Endothelial cell of umbilical vein (primary cell): Measurements from ENCODE around the gene ATG7. TPM values are rescaled to one million over a fixed set of nuclear protein-coding genes. Genes with fewer than 3 reads are reported as not detected.

Experiments
- BruUV-seq: library from RNA; stranded (reverse); fragments of 400-500 nt; replicated peaks from 2 replicates; lab custom pipeline; 2021; lab: Mats Ljungman, UMichigan
- CTCF ChIA-PET: fragments of 300-600, 350-600 bp; sonication (Branson Sonifier 250); formaldehyde crosslinking; loops from one replicate; lab custom pipeline; 2021; ENCODE audit warnings: antibody characterized with exemption, inconsistent platforms; lab: Charles Lee
- POLR2A ChIA-PET: fragments of 300-600, 350-600 bp; sonication (Branson Sonifier 250); formaldehyde crosslinking; loops from one replicate; lab custom pipeline; 2021; ENCODE audit warnings: antibody characterized with exemption, inconsistent platforms; lab: Charles Lee
- DNase-seq: peaks from one replicate; pipeline ENCODE4 v3.0.0-alpha.2; 2011; ENCODE audit warnings: low read depth, low spot score
- FAIRE-seq: peaks from 2 replicates; lab custom pipeline; 2011; peaks lifted over from hg19 to GRCh38; lab: Jason Lieb, UNC
- H2AFZ ChIP-seq: 2 replicates; pipeline ENCODE4 v1.6.0; 2012; ENCODE audit warnings: low read depth, low read length, control low read depth, inconsistent platforms
- H3K27ac ChIP-seq: 2 replicates; pipeline ENCODE4 v1.5.1; 2011; ENCODE audit warnings: low read depth, mild to moderate bottlenecking, control low read depth, low read length, moderate library complexity; ENCODE audit not compliant: insufficient read depth
- H3K27me3 ChIP-seq, 2 experiments: 2 replicates each; pipeline versions ENCODE4 v1.6.0 to v1.6.1; 2011; ENCODE audit warnings: low read length in 2 of 2, mixed read lengths in 1 of 2; ENCODE audit not compliant: control insufficient read depth in 2 of 2, insufficient read depth in 2 of 2
- H3K36me3 ChIP-seq, 2 experiments: 2 replicates in 1 of 2; 3 replicates in 1 of 2; pipeline ENCODE4 v1.5.1; 2011; ENCODE audit warnings: low read length in 2 of 2, mild to moderate bottlenecking in 1 of 2, moderate library complexity in 1 of 2; ENCODE audit not compliant: control insufficient read depth in 2 of 2, insufficient read depth in 2 of 2; ENCODE audit errors: extremely low read depth in 1 of 2
- H3K4me1 ChIP-seq: 3 replicates; pipeline ENCODE4 v1.5.1; 2011; ENCODE audit warnings: mild to moderate bottlenecking, low read length; ENCODE audit not compliant: control insufficient read depth, insufficient read depth; ENCODE audit errors: extremely low read depth
- H3K4me2 ChIP-seq: 2 replicates; pipeline ENCODE4 v1.6.1; 2011; ENCODE audit warnings: low read length, control low read depth, mixed read lengths; ENCODE audit not compliant: insufficient read depth
- H3K4me3 ChIP-seq, 3 experiments: fragments of 200-600 bp in 1 of 3; sonication (generic), shearing (Covaris generic) in 1 of 3; replicated peaks in 1 of 3; 2 replicates each; pipeline ENCODE4 v1.5.1; 2011 to 2016; ENCODE audit warnings: control low read depth in 3 of 3, low read length in 3 of 3, mild to moderate bottlenecking in 2 of 3, inconsistent platforms in 1 of 3, low read depth in 1 of 3, moderate library complexity in 1 of 3; ENCODE audit not compliant: insufficient read depth in 1 of 3
- H3K79me2 ChIP-seq: 2 replicates; pipeline ENCODE4 v1.6.0; 2012; ENCODE audit warnings: low read length, inconsistent platforms; ENCODE audit not compliant: control insufficient read depth, insufficient read depth
- H3K9ac ChIP-seq: replicated peaks from 2 replicates; pipeline ENCODE3; 2011; ENCODE audit warnings: low read length, control low read depth; ENCODE audit not compliant: insufficient read depth; ENCODE audit errors: extremely low read depth
- H3K9me1 ChIP-seq: replicated peaks from 3 replicates; pipeline ENCODE4 v1.6.0; 2011; ENCODE audit warnings: mild to moderate bottlenecking, low read length; ENCODE audit not compliant: control insufficient read depth, insufficient read depth; ENCODE audit errors: extremely low read depth
- H3K9me3 ChIP-seq: replicated peaks from 2 replicates; pipeline ENCODE4 v1.5.1; 2012; ENCODE audit warnings: low read length, inconsistent platforms; ENCODE audit not compliant: control insufficient read depth, insufficient read depth
- H4K20me1 ChIP-seq: replicated peaks from 2 replicates; pipeline ENCODE3; 2011; ENCODE audit warnings: mild to moderate bottlenecking, low read length; ENCODE audit not compliant: control insufficient read depth, insufficient read depth; ENCODE audit errors: extremely low read depth
- CTCF ChIP-seq, 2 donors: IDR thresholded peaks; 1 replicate in 1 of 2; 2 replicates in 1 of 2; pipeline ENCODE4 v1.5.1; 2011; ENCODE audit warnings: low read length in 2 of 2, mild to moderate bottlenecking in 2 of 2, moderate library complexity in 2 of 2, control low read depth in 1 of 2, inconsistent platforms in 1 of 2, low read depth in 1 of 2; ENCODE audit not compliant: insufficient read depth in 1 of 2; ENCODE audit errors: extremely low read depth in 1 of 2
- EZH2 ChIP-seq: IDR thresholded peaks from 2 replicates; pipeline ENCODE4 v1.6.1; 2012; ENCODE audit warnings: borderline replicate concordance, low read depth, mild to moderate bottlenecking, moderate library complexity, low read length, inconsistent platforms; ENCODE audit not compliant: severe bottlenecking
- FOS ChIP-seq: IDR thresholded peaks from 2 replicates; pipeline ENCODE4 v1.6.1; 2011; ENCODE audit warnings: mild to moderate bottlenecking, low read length, moderate library complexity, borderline replicate concordance; ENCODE audit not compliant: insufficient read depth
- GATA2 ChIP-seq: IDR thresholded peaks from 2 replicates; pipeline ENCODE4 v1.7.0; 2011; ENCODE audit warnings: low read depth, mild to moderate bottlenecking, moderate library complexity, mixed read lengths, low read length; ENCODE audit not compliant: insufficient read length, insufficient read depth
- JUN ChIP-seq: IDR thresholded peaks from 2 replicates; pipeline ENCODE4 v1.6.1; 2011; ENCODE audit warnings: borderline replicate concordance, low read depth; ENCODE audit not compliant: insufficient read length, insufficient read depth
- MAX ChIP-seq: IDR thresholded peaks from 2 replicates; pipeline ENCODE4 v1.6.1; 2011; ENCODE audit not compliant: insufficient read depth, insufficient read length
- MYC ChIP-seq: IDR thresholded peaks from one replicate; pipeline ENCODE4 v1.6.1; 2011; ENCODE audit warnings: mild to moderate bottlenecking, low read depth, low read length
- POLR2A ChIP-seq: IDR thresholded peaks from 2 replicates; pipeline ENCODE4 v1.6.1; 2012; ENCODE audit warnings: low read depth, mild to moderate bottlenecking, control low read depth, low read length
- POLR2AphosphoS5 ChIP-seq: IDR thresholded peaks from 2 replicates; pipeline ENCODE4 v1.6.1; 2012; ENCODE audit warnings: low read depth, mild to moderate bottlenecking, control low read depth, low read length, moderate library complexity; ENCODE audit not compliant: insufficient read depth
- dilution Hi-C: fragments of 300-500 bp; cut with MboI; formaldehyde crosslinking; loops from one replicate; pipeline ENCODE4 v1.15.0; 2019; ENCODE audit warnings: low sequenced_read_pairs; ENCODE audit not compliant: extremely low pct_ligation_motif_present
- intact Hi-C: fragments of 100-400 bp; cut with micrococcal nuclease; formaldehyde crosslinking; loops from one replicate; pipeline ENCODE4 v1.10.0; 2022
- polyA plus RNA-seq, 4 experiments: library from polyadenylated mRNA; depleted of rRNA in 3 of 4; stranded (reverse) in 3 of 4; unstranded in 1 of 4; fragments of >200 nt; gene quantifications; 2 replicates each; pipeline versions ENCODE4 v1.2.1 to v1.2.3, GENCODE V29; 2011 to 2012; ENCODE audit warnings: missing spikeins in 1 of 4
- total RNA-seq: library from RNA; stranded (reverse); gene quantifications from 2 replicates; pipeline ENCODE4 v1.2.3, GENCODE V29; 2021

ATG7 gene
- total and polyA plus RNA-seq, 2 donors (not counting 3 experiments of a cell fraction or from before 2014, with no cell fraction given) = 30.8 to 48.3 TPM

- H3K79me2 ChIP-seq = no peaks in the 10 kb centered on the region
These were observed 264.1 kb downstream of the ATG7 start for GRCh38 chr3:11536132-11536935.

More at GRCh38 chr3:11536132-11536935, 264.1 kb downstream of the ATG7 start:
- ChIA-PET CTCF (no interaction called here), POLR2A (no interaction called here)
- Histone ChIP-seq H3K4me3 (no peak overlapping the region), H4K20me1 (no peaks in the 10 kb centered on the region), H3K27ac (no peak overlapping the region), H3K4me1 (no peaks in the 10 kb centered on the region), H3K4me2 (no peak overlapping the region), H3K36me3 (no peaks in the 10 kb centered on the region), H3K9ac (no peak overlapping the region), H3K27me3 (no peaks in the 10 kb centered on the region), H2AFZ (no peak overlapping the region), H3K9me1 (no peaks in the 10 kb centered on the region), H3K9me3 (no peaks in the 10 kb centered on the region)
- BruUV-seq = no TSS peak
- no peak for DNase-seq
- FAIRE-seq = no peak
- dilution Hi-C loops (no loop called here), intact Hi-C loops (no loop called here)
- TF ChIP-seq POLR2A = no peak
- TF ChIP-seq POLR2AphosphoS5 = no peak
- TF ChIP-seq MYC = no peak
- TF ChIP-seq FOS = no peak
- TF ChIP-seq CTCF (IDR thresholded peaks at IDR 0.05; ENCODE audit: extremely low read depth in 1 of 2, insufficient read depth in 1 of 2, low read depth in 1 of 2, low read length in 2 of 2) = no peak
- no peak for TF ChIP-seq EZH2
- TF ChIP-seq GATA2 = no peak
- no peak for TF ChIP-seq MAX
- TF ChIP-seq JUN = no peak
